ENCODE data around the gene TXLNB.
"Not testable (repeated sequence)": the region's sequence is repeated elsewhere in the genome, so short reads cannot be mapped to it uniquely, and the experiment has no call there.

Gene TXLNB

DNA sequence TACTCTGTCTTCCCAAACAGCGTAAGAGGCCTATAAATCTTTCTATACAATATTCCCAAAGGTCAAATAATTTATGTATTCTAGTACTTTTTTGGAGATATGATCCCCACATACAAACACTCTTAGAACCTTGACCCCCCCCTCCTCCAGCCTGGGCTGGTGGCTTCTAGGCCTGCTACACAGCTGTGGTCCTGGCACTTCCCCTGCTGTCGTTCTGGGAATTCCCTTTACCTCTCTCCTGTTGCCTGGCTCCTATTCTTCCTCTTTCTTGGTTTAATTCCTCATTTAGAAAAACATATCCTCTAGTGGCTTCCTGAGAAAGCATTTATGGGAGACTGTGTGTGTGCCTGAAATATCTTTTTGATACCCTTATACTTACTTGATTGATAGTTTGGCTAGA is 4.1 kb upstream of the TXLNB start:
- Histone ChIP-seq H3K9ac (ENCODE audit: low read length) (no peak overlapping the region), H2AFZ (ENCODE audit: low read length) (no peak overlapping the region), H3K9me2 (ENCODE audit: low read depth, low read length) (no peaks in the 10 kb centered on the region), H3F3A (ENCODE audit: insufficient read depth, low read length) (no peaks in the 10 kb centered on the region), H3K9me3 (ENCODE audit: low read length) (no peaks in the 10 kb centered on the region), H3K79me2 (ENCODE audit: insufficient read depth, low read length) (no peaks in the 10 kb centered on the region), H3K4me3 (ENCODE audit: low read depth, low read length, poor library complexity, severe bottlenecking) (no peak overlapping the region), H3K27me3 (ENCODE audit: insufficient read depth, low read length) (no peaks in the 10 kb centered on the region), H3K4me2 (ENCODE audit: low read length) (no peak overlapping the region), H4K20me1 (ENCODE audit: insufficient read depth, low read length) (no peaks in the 10 kb centered on the region), H3K27ac (ENCODE audit: low read depth, low read length, poor library complexity, severe bottlenecking) (peak overlapping the region; percentile 26), H3K36me3 (ENCODE audit: insufficient read depth, low read length) (no peaks in the 10 kb centered on the region), H3K4me1 (ENCODE audit: insufficient read depth, low read length, severe bottlenecking) (peaks cover 43% of the 10 kb centered on the region)
- TF ChIP-seq, protein P1, sequence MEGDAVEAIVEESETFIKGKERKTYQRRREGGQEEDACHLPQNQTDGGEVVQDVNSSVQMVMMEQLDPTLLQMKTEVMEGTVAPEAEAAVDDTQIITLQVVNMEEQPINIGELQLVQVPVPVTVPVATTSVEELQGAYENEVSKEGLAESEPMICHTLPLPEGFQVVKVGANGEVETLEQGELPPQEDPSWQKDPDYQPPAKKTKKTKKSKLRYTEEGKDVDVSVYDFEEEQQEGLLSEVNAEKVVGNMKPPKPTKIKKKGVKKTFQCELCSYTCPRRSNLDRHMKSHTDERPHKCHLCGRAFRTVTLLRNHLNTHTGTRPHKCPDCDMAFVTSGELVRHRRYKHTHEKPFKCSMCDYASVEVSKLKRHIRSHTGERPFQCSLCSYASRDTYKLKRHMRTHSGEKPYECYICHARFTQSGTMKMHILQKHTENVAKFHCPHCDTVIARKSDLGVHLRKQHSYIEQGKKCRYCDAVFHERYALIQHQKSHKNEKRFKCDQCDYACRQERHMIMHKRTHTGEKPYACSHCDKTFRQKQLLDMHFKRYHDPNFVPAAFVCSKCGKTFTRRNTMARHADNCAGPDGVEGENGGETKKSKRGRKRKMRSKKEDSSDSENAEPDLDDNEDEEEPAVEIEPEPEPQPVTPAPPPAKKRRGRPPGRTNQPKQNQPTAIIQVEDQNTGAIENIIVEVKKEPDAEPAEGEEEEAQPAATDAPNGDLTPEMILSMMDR (IDR thresholded peaks at IDR 0.05; ENCODE audit: low read length): no peak
- no peak for TF ChIP-seq EZH2 (IDR thresholded peaks at IDR 0.05; ENCODE audit: borderline replicate concordance, low read length)

DNA sequence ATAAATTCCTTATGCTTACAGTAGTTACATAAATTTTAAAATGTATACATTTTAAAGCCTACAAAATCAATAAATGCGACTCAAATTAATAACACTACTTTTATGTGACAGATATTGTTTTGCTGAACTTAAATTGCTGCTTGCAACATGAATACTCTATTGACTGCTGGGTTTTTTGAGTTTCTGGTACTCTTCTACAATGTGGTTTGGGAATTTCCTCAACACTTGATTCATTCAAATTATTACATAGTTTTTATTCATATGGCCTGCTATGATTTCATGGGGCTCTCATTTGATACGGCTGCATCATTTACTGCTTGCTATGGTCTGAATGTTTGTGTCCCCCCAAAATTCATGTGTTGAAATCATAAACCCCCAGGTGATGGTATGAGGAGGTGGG is 2.3 kb upstream of the TXLNB start:
- H3K9me3 ChIP-seq (ENCODE audit: low read length): no peaks in the 10 kb centered on the region
- no peaks in the 10 kb centered on the region for H3K9me2 ChIP-seq (ENCODE audit: low read depth, low read length)
- no peaks in the 10 kb centered on the region for H3K36me3 ChIP-seq (ENCODE audit: insufficient read depth, low read length)
- no peak overlapping the region for H3K4me3 ChIP-seq (ENCODE audit: low read depth, low read length, poor library complexity, severe bottlenecking)
- no peak overlapping the region for H2AFZ ChIP-seq (ENCODE audit: low read length)
- H3K4me2 ChIP-seq (ENCODE audit: low read length): peak overlapping the region; percentile 30; the same call in 1 of the 2 replicates
- peaks cover 59% of the 10 kb centered on the region for H3K4me1 ChIP-seq (ENCODE audit: insufficient read depth, low read length, severe bottlenecking)
- H3K9ac ChIP-seq (ENCODE audit: low read length): peak overlapping the region; percentile 29
- H3K27ac ChIP-seq (ENCODE audit: low read depth, low read length, poor library complexity, severe bottlenecking): peak overlapping the region; percentile 95
- H4K20me1 ChIP-seq (ENCODE audit: insufficient read depth, low read length): no peaks in the 10 kb centered on the region
- no peak for TF ChIP-seq EZH2 (IDR thresholded peaks at IDR 0.05; ENCODE audit: borderline replicate concordance, low read length)
- H3F3A ChIP-seq (ENCODE audit: insufficient read depth, low read length): 0 out of 2 replicates have a peak, but pooled peaks cover 5% of the 10 kb centered on the region
- H3K79me2 ChIP-seq (ENCODE audit: insufficient read depth, low read length): no peaks in the 10 kb centered on the region
- no peaks in the 10 kb centered on the region for H3K27me3 ChIP-seq (ENCODE audit: insufficient read depth, low read length)

DNA sequence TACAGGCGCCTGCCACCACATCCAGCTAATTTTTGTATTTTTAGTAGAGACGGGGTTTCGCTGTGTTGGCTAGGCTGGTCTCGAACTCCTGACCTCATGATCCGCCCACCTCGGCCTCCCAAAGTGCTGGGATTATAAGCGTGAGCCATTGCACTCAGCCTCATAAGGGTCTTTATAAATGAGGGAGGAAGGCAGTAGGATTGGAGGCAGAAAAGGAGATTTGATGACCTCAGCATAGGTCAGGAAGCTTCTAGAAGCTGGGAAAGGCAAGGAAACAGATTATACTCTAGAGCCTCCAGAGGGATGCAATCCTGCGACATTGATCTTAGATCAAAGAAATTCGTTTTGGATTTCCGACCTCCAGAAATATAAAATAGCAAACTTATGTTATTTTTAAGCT is 1.4 kb upstream of the TXLNB start:
- not testable (repeated sequence) for H3K4me3 ChIP-seq (ENCODE audit: low read depth, low read length, poor library complexity, severe bottlenecking); H3K4me2 ChIP-seq (ENCODE audit: low read length); H3K9me2 ChIP-seq (ENCODE audit: low read depth, low read length); H4K20me1 ChIP-seq (ENCODE audit: insufficient read depth, low read length); H2AFZ ChIP-seq (ENCODE audit: low read length); H3K36me3 ChIP-seq (ENCODE audit: insufficient read depth, low read length); H3F3A ChIP-seq (ENCODE audit: insufficient read depth, low read length); H3K9me3 ChIP-seq (ENCODE audit: low read length); H3K9ac ChIP-seq (ENCODE audit: low read length); H3K27me3 ChIP-seq (ENCODE audit: insufficient read depth, low read length); H3K79me2 ChIP-seq (ENCODE audit: insufficient read depth, low read length)
- peaks cover 64% of the 10 kb centered on the region for H3K4me1 ChIP-seq (ENCODE audit: insufficient read depth, low read length, severe bottlenecking)
- peak overlapping the region; percentile 95 for H3K27ac ChIP-seq (ENCODE audit: low read depth, low read length, poor library complexity, severe bottlenecking)

DNA sequence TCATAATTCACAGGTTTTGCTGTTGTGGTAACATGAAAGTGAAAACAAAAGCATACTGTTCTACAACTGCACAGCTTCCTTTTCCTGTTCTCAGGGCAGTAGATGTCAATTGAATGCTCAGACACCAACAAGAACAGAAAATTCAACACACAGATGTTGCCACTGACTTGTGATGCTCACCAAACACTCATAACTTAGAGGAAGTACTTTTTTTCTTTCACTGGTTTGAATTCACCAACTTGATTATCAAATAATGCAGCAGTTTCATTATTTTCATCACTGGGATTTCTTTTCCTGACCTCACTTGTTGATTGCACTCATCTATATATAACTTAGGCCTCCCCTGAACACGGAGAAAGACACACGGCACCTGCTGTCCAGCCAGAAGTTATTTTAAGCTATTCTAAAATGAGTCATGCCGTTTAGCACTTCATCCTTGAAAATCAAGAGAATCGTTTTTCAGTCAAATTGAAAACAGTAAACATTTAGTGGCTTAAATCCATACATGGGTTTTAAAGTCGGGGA is 949 bp downstream of the TXLNB start:
- Histone ChIP-seq H3K9ac (ENCODE audit: low read length) (peak overlapping the region; percentile 61), H3K4me1 (ENCODE audit: insufficient read depth, low read length, severe bottlenecking) (peaks cover 73% of the 10 kb centered on the region), H3F3A (ENCODE audit: insufficient read depth, low read length) (0 out of 2 replicates have a peak, but pooled peaks cover 5% of the 10 kb centered on the region), H2AFZ (ENCODE audit: low read length) (no peak overlapping the region), H3K36me3 (ENCODE audit: insufficient read depth, low read length) (peaks cover 7% of the 10 kb centered on the region; the same call in 1 of the 2 replicates), H3K9me2 (ENCODE audit: low read depth, low read length) (no peaks in the 10 kb centered on the region), H4K20me1 (ENCODE audit: insufficient read depth, low read length) (no peaks in the 10 kb centered on the region), H3K27me3 (ENCODE audit: insufficient read depth, low read length) (no peaks in the 10 kb centered on the region), H3K4me2 (ENCODE audit: low read length) (peak overlapping the region; percentile 66), H3K27ac (ENCODE audit: low read depth, low read length, poor library complexity, severe bottlenecking) (peak overlapping the region; percentile 95), H3K79me2 (ENCODE audit: insufficient read depth, low read length) (no peaks in the 10 kb centered on the region), H3K4me3 (ENCODE audit: low read depth, low read length, poor library complexity, severe bottlenecking) (peak overlapping the region; percentile 46), H3K9me3 (ENCODE audit: low read length) (no peaks in the 10 kb centered on the region)
- TF ChIP-seq EZH2 (IDR thresholded peaks at IDR 0.05; ENCODE audit: borderline replicate concordance, low read length): no peak
- TF ChIP-seq, protein P1 (IDR thresholded peaks at IDR 0.05; ENCODE audit: low read length): no peak
